Measurements from ENCODE around the gene PFN2. TPM values are rescaled to one million over a fixed set of nuclear protein-coding genes. Genes with fewer than 3 reads are reported as not detected.
A peak's percentile ranks its signal among the peaks of the same experiment; 100 is the strongest.
"Not testable (repeated sequence)": the region's sequence is repeated elsewhere in the genome, so short reads cannot be mapped to it uniquely, and the experiment has no call there.

The PFN2 gene
- total and polyA plus RNA-seq, 2 donors (not counting 1 experiment from before 2014, with no cell fraction given): 343 to 627 TPM

DNA sequence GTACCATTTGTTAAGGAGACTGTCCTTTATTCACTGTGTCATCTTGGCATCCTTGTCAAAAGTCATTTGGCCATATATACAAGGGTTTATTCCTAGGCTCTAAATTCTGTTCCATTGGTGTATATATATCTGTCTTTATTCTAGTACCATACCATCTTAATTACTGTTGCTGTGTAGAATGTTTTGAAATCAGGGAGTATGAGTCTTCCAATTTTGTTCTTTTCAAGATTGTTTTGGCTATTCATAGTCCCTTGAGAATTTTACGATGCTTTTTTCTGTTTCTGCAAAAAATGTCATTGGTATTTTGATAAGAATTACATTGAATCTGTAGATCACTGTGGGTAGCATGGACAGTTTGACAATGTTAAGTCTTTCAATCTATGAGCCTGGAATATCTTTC is 28.7 kb downstream of the PFN2 start:
- no peaks in the 10 kb centered on the region for H3K9me3 ChIP-seq (ENCODE audit: control insufficient read depth, insufficient read depth, low read depth, low read length)
- H3K4me1 ChIP-seq (ENCODE audit: control insufficient read depth, extremely low read depth, insufficient read depth, low read length): peaks cover 2% of the 10 kb centered on the region
- no peak overlapping the region for H3K27ac ChIP-seq (ENCODE audit: insufficient read depth, low read length)
- TF ChIP-seq, protein P1, sequence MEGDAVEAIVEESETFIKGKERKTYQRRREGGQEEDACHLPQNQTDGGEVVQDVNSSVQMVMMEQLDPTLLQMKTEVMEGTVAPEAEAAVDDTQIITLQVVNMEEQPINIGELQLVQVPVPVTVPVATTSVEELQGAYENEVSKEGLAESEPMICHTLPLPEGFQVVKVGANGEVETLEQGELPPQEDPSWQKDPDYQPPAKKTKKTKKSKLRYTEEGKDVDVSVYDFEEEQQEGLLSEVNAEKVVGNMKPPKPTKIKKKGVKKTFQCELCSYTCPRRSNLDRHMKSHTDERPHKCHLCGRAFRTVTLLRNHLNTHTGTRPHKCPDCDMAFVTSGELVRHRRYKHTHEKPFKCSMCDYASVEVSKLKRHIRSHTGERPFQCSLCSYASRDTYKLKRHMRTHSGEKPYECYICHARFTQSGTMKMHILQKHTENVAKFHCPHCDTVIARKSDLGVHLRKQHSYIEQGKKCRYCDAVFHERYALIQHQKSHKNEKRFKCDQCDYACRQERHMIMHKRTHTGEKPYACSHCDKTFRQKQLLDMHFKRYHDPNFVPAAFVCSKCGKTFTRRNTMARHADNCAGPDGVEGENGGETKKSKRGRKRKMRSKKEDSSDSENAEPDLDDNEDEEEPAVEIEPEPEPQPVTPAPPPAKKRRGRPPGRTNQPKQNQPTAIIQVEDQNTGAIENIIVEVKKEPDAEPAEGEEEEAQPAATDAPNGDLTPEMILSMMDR (conservative IDR thresholded peaks at IDR 0.05 in 1 of 2, IDR thresholded peaks at IDR 0.05 in 1 of 2; ENCODE audit: low read depth in 1 of 2, low read length in 2 of 2): no peak
- no peak for TF ChIP-seq EZH2 (IDR thresholded peaks at IDR 0.05; ENCODE audit: low read length, missing control alignments)
- H3K4me3 ChIP-seq (replicated peaks in 1 of 4; ENCODE audit: control extremely low read depth in 1 of 4, insufficient read depth in 1 of 4, low read depth in 3 of 4, low read length in 4 of 4): no peak overlapping the region
- H4K20me1 ChIP-seq (ENCODE audit: control insufficient read depth, extremely low read depth, insufficient read depth, low read length): no peaks in the 10 kb centered on the region
- no peaks in the 10 kb centered on the region for H3K27me3 ChIP-seq (ENCODE audit: control insufficient read depth, insufficient read depth, low read length)
- H3K36me3 ChIP-seq (ENCODE audit: control insufficient read depth, insufficient read depth, low read length): no peaks in the 10 kb centered on the region
- H3K79me2 ChIP-seq (ENCODE audit: control insufficient read depth, insufficient read depth, low read length): no peaks in the 10 kb centered on the region
- H2AFZ ChIP-seq (ENCODE audit: low read length): no peak overlapping the region
- H3K9ac ChIP-seq (ENCODE audit: insufficient read depth, low read length): no peak overlapping the region
- H3K4me2 ChIP-seq (ENCODE audit: extremely low read depth, insufficient read depth, low read length): no peak overlapping the region
- DNase-seq (ENCODE audit: low read depth in 2 of 2): no peak

DNA sequence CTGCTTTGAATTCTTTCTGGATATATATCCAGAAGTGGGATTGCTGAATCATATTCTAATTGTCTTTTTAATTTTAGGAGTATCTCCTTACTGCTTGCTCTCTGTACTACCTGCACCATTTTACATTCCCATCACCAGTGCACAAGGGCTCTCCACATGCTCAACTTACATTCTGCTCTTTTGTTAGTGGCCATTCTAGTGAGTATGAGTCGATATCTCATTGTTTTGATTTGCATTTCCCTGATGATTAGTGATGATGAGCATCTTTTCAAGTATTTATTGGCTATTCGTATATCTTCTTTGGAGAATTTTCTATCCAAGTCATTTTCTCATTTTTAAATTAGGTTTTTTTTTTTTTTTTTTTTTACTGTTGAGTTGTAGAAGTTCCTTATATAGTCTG is 29.5 kb downstream of the PFN2 start:
- no peak for TF ChIP-seq EZH2 (IDR thresholded peaks at IDR 0.05; ENCODE audit: low read length, missing control alignments)
- Histone ChIP-seq H3K4me2 (ENCODE audit: extremely low read depth, insufficient read depth, low read length) (no peak overlapping the region), H3K27me3 (ENCODE audit: control insufficient read depth, insufficient read depth, low read length) (no peaks in the 10 kb centered on the region), H2AFZ (ENCODE audit: low read length) (no peak overlapping the region), H3K27ac (ENCODE audit: insufficient read depth, low read length) (no peak overlapping the region), H3K36me3 (ENCODE audit: control insufficient read depth, insufficient read depth, low read length) (no peaks in the 10 kb centered on the region), H3K9me3 (ENCODE audit: control insufficient read depth, insufficient read depth, low read depth, low read length) (no peaks in the 10 kb centered on the region), H4K20me1 (ENCODE audit: control insufficient read depth, extremely low read depth, insufficient read depth, low read length) (no peaks in the 10 kb centered on the region), H3K4me1 (ENCODE audit: control insufficient read depth, extremely low read depth, insufficient read depth, low read length) (peaks cover 2% of the 10 kb centered on the region), H3K4me3 (replicated peaks in 1 of 4; ENCODE audit: control extremely low read depth in 1 of 4, insufficient read depth in 1 of 4, low read depth in 3 of 4, low read length in 4 of 4) (no peak overlapping the region), H3K9ac (ENCODE audit: insufficient read depth, low read length) (no peak overlapping the region), H3K79me2 (ENCODE audit: control insufficient read depth, insufficient read depth, low read length) (no peaks in the 10 kb centered on the region)
- peak in 1 of 2 donors; percentile 10 for DNase-seq (ENCODE audit: low read depth in 2 of 2)

DNA sequence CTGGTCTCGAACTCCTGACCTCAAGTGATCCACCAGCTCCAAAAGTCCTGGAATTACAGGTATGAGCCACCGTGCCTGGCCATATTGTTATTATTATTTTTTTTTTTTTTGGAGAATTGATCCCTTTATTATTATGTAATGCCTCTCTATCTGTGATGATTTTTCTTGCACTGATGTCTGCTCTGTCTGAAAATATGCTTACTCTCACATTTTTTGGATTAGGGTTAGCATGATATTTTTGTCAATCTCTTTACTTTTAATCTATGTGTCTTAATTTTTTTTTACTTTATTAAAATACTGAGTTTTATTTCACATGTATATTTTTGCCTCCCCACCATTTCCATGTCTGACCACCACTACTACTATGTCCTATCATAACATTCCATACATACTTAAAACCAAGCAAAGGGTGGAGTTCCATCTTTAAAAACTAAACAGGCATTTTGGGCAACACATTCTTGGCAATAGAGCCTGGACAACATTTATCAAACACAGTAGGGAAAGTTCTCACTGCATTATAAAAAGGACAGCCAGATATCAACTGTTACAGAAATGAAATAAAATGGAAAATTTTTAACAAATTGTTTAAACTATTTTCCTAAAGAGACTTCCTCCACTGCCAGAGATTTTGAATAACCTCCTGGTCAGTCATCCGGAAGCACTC is 32.2 kb downstream of the PFN2 start:
- H3K9ac ChIP-seq (ENCODE audit: insufficient read depth, low read length); H3K4me2 ChIP-seq (ENCODE audit: extremely low read depth, insufficient read depth, low read length); H3K79me2 ChIP-seq (ENCODE audit: control insufficient read depth, insufficient read depth, low read length); H3K27me3 ChIP-seq (ENCODE audit: control insufficient read depth, insufficient read depth, low read length); H3K36me3 ChIP-seq (ENCODE audit: control insufficient read depth, insufficient read depth, low read length); H3K4me3 ChIP-seq (replicated peaks in 1 of 4; ENCODE audit: control extremely low read depth in 1 of 4, insufficient read depth in 1 of 4, low read depth in 3 of 4, low read length in 4 of 4); H4K20me1 ChIP-seq (ENCODE audit: control insufficient read depth, extremely low read depth, insufficient read depth, low read length); H3K4me1 ChIP-seq (ENCODE audit: control insufficient read depth, extremely low read depth, insufficient read depth, low read length); H2AFZ ChIP-seq (ENCODE audit: low read length); H3K27ac ChIP-seq (ENCODE audit: insufficient read depth, low read length); H3K9me3 ChIP-seq (ENCODE audit: control insufficient read depth, insufficient read depth, low read depth, low read length): not testable (repeated sequence)
- DNase-seq (ENCODE audit: low read depth in 2 of 2): peak; percentile 26 to 45

DNA sequence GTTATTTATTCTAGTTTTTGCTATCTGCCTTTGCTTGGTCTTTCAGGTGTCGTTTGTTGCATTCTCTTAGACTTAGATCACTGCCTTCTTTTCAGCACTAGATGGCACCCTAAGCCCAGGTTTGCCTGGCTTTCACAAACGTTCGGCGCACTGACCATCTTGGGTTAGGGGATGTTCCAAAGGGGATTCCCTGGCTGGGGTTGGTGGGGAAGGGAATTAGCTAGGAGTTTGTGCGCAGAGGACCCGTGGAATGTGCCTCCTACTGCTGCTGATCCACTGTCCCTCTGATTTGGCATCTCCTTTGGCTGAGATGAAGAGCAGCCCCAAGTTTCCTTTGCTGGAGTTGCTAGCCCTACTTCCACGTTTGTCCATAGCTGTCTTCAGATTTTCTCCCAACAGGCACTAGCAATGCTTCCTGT is 33.9 kb downstream of the PFN2 start:
- Histone ChIP-seq H3K4me1 (ENCODE audit: control insufficient read depth, extremely low read depth, insufficient read depth, low read length) (peaks cover 2% of the 10 kb centered on the region), H3K4me2 (ENCODE audit: extremely low read depth, insufficient read depth, low read length) (no peak overlapping the region), H4K20me1 (ENCODE audit: control insufficient read depth, extremely low read depth, insufficient read depth, low read length) (no peaks in the 10 kb centered on the region), H3K79me2 (ENCODE audit: control insufficient read depth, insufficient read depth, low read length) (no peaks in the 10 kb centered on the region), H3K27me3 (ENCODE audit: control insufficient read depth, insufficient read depth, low read length) (no peaks in the 10 kb centered on the region), H3K9ac (ENCODE audit: insufficient read depth, low read length) (no peak overlapping the region), H3K36me3 (ENCODE audit: control insufficient read depth, insufficient read depth, low read length) (no peaks in the 10 kb centered on the region), H3K27ac (ENCODE audit: insufficient read depth, low read length) (no peak overlapping the region), H3K4me3 (replicated peaks in 1 of 4; ENCODE audit: control extremely low read depth in 1 of 4, insufficient read depth in 1 of 4, low read depth in 3 of 4, low read length in 4 of 4) (no peak overlapping the region), H2AFZ (ENCODE audit: low read length) (no peak overlapping the region), H3K9me3 (ENCODE audit: control insufficient read depth, insufficient read depth, low read depth, low read length) (no peaks in the 10 kb centered on the region)
- TF ChIP-seq, protein P1 (conservative IDR thresholded peaks at IDR 0.05 in 1 of 2, IDR thresholded peaks at IDR 0.05 in 1 of 2; ENCODE audit: low read depth in 1 of 2, low read length in 2 of 2): peak; percentile 72 to 82
- TF ChIP-seq EZH2 (IDR thresholded peaks at IDR 0.05; ENCODE audit: low read length, missing control alignments): no peak
- peak; percentile 53 to 66 for DNase-seq (ENCODE audit: low read depth in 2 of 2)

Measured in fibroblast of lung (primary cell).